HepG2 (cell line): ENCODE data around the gene HINT2. TPM values are rescaled to one million over a fixed set of nuclear protein-coding genes. Genes with fewer than 3 reads are reported as not detected.

Source experiments
- FOXK2 ChIP-seq: fragments of 450-650 bp; IDR thresholded peaks from 2 replicates; pipeline ENCODE4 v1.6.1; 2016
- HDAC6 ChIP-seq: fragments of 200-600 bp; sonication (generic); IDR thresholded peaks from 2 replicates; pipeline ENCODE4 v1.7.0; 2017; ENCODE audit warnings: mild to moderate bottlenecking, antibody characterized with exemption, low read length, low read depth
- HNF4G ChIP-seq, 2 experiments: sonication (generic) in 1 of 2; formaldehyde crosslinking in 1 of 2; IDR thresholded peaks; 2 replicates each; pipeline versions ENCODE4 v1.4.0 to v1.6.1; 2011 to 2020; ENCODE audit warnings: borderline replicate concordance in 2 of 2, low read depth in 2 of 2, mild to moderate bottlenecking in 2 of 2, low read length in 1 of 2, missing genetic modification reagents in 1 of 2, moderate library complexity in 1 of 2
- MAFG ChIP-seq: sonication (generic); formaldehyde crosslinking; IDR thresholded peaks from 2 replicates; pipeline ENCODE4 v1.5.1; 2020; ENCODE audit warnings: mild to moderate bottlenecking, missing genetic modification reagents
- MLLT10 ChIP-seq: sonication (generic); formaldehyde crosslinking; IDR thresholded peaks from 2 replicates; pipeline ENCODE4 v1.4.0; 2020; ENCODE audit warnings: missing genetic modification reagents
- NCOA5 ChIP-seq: sonication (generic); formaldehyde crosslinking; IDR thresholded peaks from 2 replicates; pipeline ENCODE4 v1.4.0; 2020; ENCODE audit warnings: missing genetic modification reagents
- RFXANK ChIP-seq: IDR thresholded peaks from 2 replicates; pipeline ENCODE4 v1.6.1; 2016
- SP1 ChIP-seq, 2 experiments: fragments of 450-650 bp in 1 of 2; sonication (generic) in 1 of 2; formaldehyde crosslinking in 1 of 2; IDR thresholded peaks; 2 replicates each; pipeline versions ENCODE4 v1.4.0 to v1.6.1; 2016 to 2020; ENCODE audit warnings: missing genetic modification reagents in 1 of 2
- STAG1 ChIP-seq: sonication (generic); formaldehyde crosslinking; IDR thresholded peaks from 2 replicates; pipeline ENCODE4 v1.4.0; 2020; ENCODE audit warnings: missing genetic modification reagents
- ZFP36L1 ChIP-seq: sonication (generic); formaldehyde crosslinking; IDR thresholded peaks from 2 replicates; pipeline ENCODE4 v1.8.0; 2022; ENCODE audit warnings: mild to moderate bottlenecking, missing genetic modification reagents, moderate library complexity
- ZNF282 ChIP-seq: fragments of 450-650 bp; IDR thresholded peaks from 2 replicates; pipeline ENCODE4 v1.6.1; 2018; ENCODE audit not compliant: partially characterized antibody
- ZZZ3 ChIP-seq: sonication (generic); formaldehyde crosslinking; IDR thresholded peaks from 2 replicates; pipeline ENCODE4 v1.4.0; 2020; ENCODE audit warnings: missing genetic modification reagents, mild to moderate bottlenecking, borderline replicate concordance
- polyA plus RNA-seq, 8 experiments: library from polyadenylated mRNA; depleted of rRNA in 3 of 8; stranded (reverse) in 7 of 8; unstranded in 1 of 8; fragments of >200 nt; fragmentation: Illumina TruSeq in 4 of 8; extraction: Trizol in 4 of 8; gene quantifications; 2 replicates each; pipeline versions ENCODE4 v1.2.1 to v1.2.3, GENCODE V29; 2011 to 2016; ENCODE audit warnings: low read depth in 4 of 8, missing spikeins in 1 of 8, mixed read lengths in 1 of 8; ENCODE audit not compliant: insufficient read depth in 1 of 8
- total RNA-seq, 5 experiments: library from RNA; depleted of rRNA; stranded (reverse); fragments of >200 nt; fragmentation: Illumina TruSeq; extraction: Trizol; gene quantifications; 2 replicates each; pipeline ENCODE4 v1.2.3, GENCODE V29; 2016; ENCODE audit warnings: low read depth in 1 of 5
- TF ChIP-seq, protein P1 (sequence below): sonication (generic); formaldehyde crosslinking; conservative IDR thresholded peaks from 2 replicates; pipeline ENCODE4 v1.8.0; 2022; ENCODE audit warnings: mild to moderate bottlenecking, moderate library complexity, missing genetic modification reagents
- TF ChIP-seq, protein P2 (sequence below): sonication (generic); formaldehyde crosslinking; IDR thresholded peaks from 2 replicates; pipeline ENCODE4 v1.8.1; 2022; ENCODE audit warnings: mild to moderate bottlenecking, missing genetic modification reagents
- TF ChIP-seq, protein P3 (sequence below): IDR thresholded peaks from 2 replicates; pipeline ENCODE4 v1.6.1; 2016; ENCODE audit warnings: missing compliant biosample characterization, missing genetic modification reagents, borderline replicate concordance
- TF ChIP-seq, protein P4 (sequence below): sonication (generic); formaldehyde crosslinking; IDR thresholded peaks from 2 replicates; pipeline ENCODE4 v1.5.0; 2020; ENCODE audit warnings: missing genetic modification reagents, mild to moderate bottlenecking, borderline replicate concordance
- TF ChIP-seq, protein P5 (sequence below): sonication (generic); formaldehyde crosslinking; conservative IDR thresholded peaks from 2 replicates; pipeline ENCODE4 v1.4.0; 2020; ENCODE audit warnings: missing genetic modification reagents
- TF ChIP-seq, protein P6 (sequence below): sonication (generic); formaldehyde crosslinking; IDR thresholded peaks from 2 replicates; pipeline ENCODE4 v1.5.1; 2020; ENCODE audit warnings: missing genetic modification reagents, mild to moderate bottlenecking, borderline replicate concordance
- TF ChIP-seq, protein P7 (sequence below): sonication (generic); formaldehyde crosslinking; IDR thresholded peaks from 2 replicates; pipeline ENCODE4 v1.5.0; 2020; ENCODE audit warnings: missing genetic modification reagents

Gene HINT2
- total and polyA plus RNA-seq, 2 of the 13 experiments (the other 11 are each of a cell fraction or from before 2014, with no cell fraction given) = 37.9 to 56.2 TPM

DNA sequence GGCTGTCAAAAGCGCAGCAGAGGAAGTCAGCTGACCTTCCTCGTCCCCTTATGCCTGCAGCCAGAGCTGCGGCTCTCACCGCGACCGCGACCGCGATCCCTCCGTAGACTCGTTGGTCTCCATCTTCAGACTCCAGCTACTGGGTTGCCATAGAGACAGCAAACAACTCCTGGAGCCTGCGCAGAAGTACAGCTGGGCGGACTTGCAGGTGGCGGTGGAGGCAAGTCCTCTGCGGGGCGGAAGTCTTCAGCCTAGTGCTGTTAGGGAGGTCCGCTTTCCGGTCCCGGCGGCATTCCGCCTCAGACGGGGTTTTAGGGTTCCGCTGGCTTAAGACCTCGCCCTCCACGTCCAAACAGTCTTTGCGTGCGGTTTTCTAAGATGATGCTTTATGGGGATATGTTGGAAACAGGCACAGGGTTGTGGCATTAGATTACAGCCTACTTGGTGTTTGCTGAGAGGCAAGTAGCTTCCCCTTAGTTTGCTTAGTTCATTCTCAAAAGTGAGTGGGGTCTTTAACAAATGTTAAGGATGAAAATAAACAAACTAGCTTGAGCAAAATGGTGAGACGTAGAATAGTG, 2.7 kb downstream of the HINT2 start, which contains the start of gene SPAG8 (continued):
- TF ChIP-seq, protein P1, sequence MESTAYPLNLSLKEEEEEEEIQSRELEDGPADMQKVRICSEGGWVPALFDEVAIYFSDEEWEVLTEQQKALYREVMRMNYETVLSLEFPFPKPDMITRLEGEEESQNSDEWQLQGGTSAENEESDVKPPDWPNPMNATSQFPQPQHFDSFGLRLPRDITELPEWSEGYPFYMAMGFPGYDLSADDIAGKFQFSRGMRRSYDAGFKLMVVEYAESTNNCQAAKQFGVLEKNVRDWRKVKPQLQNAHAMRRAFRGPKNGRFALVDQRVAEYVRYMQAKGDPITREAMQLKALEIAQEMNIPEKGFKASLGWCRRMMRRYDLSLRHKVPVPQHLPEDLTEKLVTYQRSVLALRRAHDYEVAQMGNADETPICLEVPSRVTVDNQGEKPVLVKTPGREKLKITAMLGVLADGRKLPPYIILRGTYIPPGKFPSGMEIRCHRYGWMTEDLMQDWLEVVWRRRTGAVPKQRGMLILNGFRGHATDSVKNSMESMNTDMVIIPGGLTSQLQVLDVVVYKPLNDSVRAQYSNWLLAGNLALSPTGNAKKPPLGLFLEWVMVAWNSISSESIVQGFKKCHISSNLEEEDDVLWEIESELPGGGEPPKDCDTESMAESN (CRISPR knock-in tag) = no peak
- TF ChIP-seq, protein P2, sequence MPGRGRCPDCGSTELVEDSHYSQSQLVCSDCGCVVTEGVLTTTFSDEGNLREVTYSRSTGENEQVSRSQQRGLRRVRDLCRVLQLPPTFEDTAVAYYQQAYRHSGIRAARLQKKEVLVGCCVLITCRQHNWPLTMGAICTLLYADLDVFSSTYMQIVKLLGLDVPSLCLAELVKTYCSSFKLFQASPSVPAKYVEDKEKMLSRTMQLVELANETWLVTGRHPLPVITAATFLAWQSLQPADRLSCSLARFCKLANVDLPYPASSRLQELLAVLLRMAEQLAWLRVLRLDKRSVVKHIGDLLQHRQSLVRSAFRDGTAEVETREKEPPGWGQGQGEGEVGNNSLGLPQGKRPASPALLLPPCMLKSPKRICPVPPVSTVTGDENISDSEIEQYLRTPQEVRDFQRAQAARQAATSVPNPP (CRISPR knock-in tag) = no peak
- TF ChIP-seq HDAC6 (no peak), STAG1 (CRISPR knock-in tag) (no peak), ZNF282 (no peak), RFXANK (CRISPR knock-in tag) (peak; percentile 77; the same call in 1 of the 2 replicates), ZFP36L1 (CRISPR knock-in tag) (no peak), ZZZ3 (CRISPR knock-in tag) (no peak), HNF4G (IDR thresholded peaks at IDR 0.05; ENCODE audit: borderline replicate concordance, low read depth, low read length) (no peak), HNF4G (CRISPR knock-in tag; IDR thresholded peaks at IDR 0.05; ENCODE audit: borderline replicate concordance, low read depth) (no peak), FOXK2 (no peak), MAFG (CRISPR knock-in tag) (no peak), MLLT10 (no peak), SP1 (IDR thresholded peaks at IDR 0.05) (no peak), SP1 (CRISPR knock-in tag; IDR thresholded peaks at IDR 0.05) (peak; percentile 77), NCOA5 (CRISPR knock-in tag) (no peak)
- TF ChIP-seq, protein P3, sequence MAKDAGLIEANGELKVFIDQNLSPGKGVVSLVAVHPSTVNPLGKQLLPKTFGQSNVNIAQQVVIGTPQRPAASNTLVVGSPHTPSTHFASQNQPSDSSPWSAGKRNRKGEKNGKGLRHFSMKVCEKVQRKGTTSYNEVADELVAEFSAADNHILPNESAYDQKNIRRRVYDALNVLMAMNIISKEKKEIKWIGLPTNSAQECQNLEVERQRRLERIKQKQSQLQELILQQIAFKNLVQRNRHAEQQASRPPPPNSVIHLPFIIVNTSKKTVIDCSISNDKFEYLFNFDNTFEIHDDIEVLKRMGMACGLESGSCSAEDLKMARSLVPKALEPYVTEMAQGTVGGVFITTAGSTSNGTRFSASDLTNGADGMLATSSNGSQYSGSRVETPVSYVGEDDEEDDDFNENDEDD = no peak
- TF ChIP-seq, protein P4, sequence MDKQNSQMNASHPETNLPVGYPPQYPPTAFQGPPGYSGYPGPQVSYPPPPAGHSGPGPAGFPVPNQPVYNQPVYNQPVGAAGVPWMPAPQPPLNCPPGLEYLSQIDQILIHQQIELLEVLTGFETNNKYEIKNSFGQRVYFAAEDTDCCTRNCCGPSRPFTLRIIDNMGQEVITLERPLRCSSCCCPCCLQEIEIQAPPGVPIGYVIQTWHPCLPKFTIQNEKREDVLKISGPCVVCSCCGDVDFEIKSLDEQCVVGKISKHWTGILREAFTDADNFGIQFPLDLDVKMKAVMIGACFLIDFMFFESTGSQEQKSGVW (CRISPR knock-in tag) = no peak
- TF ChIP-seq, protein P5, sequence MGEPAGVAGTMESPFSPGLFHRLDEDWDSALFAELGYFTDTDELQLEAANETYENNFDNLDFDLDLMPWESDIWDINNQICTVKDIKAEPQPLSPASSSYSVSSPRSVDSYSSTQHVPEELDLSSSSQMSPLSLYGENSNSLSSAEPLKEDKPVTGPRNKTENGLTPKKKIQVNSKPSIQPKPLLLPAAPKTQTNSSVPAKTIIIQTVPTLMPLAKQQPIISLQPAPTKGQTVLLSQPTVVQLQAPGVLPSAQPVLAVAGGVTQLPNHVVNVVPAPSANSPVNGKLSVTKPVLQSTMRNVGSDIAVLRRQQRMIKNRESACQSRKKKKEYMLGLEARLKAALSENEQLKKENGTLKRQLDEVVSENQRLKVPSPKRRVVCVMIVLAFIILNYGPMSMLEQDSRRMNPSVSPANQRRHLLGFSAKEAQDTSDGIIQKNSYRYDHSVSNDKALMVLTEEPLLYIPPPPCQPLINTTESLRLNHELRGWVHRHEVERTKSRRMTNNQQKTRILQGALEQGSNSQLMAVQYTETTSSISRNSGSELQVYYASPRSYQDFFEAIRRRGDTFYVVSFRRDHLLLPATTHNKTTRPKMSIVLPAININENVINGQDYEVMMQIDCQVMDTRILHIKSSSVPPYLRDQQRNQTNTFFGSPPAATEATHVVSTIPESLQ (CRISPR knock-in tag) = 0 out of 2 replicates have a peak, but pooled peaks have one; percentile 9
- TF ChIP-seq, protein P6, sequence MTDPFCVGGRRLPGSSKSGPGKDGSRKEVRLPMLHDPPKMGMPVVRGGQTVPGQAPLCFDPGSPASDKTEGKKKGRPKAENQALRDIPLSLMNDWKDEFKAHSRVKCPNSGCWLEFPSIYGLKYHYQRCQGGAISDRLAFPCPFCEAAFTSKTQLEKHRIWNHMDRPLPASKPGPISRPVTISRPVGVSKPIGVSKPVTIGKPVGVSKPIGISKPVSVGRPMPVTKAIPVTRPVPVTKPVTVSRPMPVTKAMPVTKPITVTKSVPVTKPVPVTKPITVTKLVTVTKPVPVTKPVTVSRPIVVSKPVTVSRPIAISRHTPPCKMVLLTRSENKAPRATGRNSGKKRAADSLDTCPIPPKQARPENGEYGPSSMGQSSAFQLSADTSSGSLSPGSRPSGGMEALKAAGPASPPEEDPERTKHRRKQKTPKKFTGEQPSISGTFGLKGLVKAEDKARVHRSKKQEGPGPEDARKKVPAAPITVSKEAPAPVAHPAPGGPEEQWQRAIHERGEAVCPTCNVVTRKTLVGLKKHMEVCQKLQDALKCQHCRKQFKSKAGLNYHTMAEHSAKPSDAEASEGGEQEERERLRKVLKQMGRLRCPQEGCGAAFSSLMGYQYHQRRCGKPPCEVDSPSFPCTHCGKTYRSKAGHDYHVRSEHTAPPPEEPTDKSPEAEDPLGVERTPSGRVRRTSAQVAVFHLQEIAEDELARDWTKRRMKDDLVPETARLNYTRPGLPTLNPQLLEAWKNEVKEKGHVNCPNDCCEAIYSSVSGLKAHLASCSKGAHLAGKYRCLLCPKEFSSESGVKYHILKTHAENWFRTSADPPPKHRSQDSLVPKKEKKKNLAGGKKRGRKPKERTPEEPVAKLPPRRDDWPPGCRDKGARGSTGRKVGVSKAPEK (CRISPR knock-in tag) = no peak
- TF ChIP-seq, protein P7, sequence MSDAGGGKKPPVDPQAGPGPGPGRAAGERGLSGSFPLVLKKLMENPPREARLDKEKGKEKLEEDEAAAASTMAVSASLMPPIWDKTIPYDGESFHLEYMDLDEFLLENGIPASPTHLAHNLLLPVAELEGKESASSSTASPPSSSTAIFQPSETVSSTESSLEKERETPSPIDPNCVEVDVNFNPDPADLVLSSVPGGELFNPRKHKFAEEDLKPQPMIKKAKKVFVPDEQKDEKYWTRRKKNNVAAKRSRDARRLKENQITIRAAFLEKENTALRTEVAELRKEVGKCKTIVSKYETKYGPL (CRISPR knock-in tag) = no peak
